Omental fat pad (tissue), 4 donors: ENCODE results near the gene GINS2. TPM values are rescaled to one million over a fixed set of nuclear protein-coding genes. Genes with fewer than 3 reads are reported as not detected.

Experiments used
- ATAC-seq: fragments of 150-250 bp; one replicate; pipeline ENCODE4 v1.9.1; 2016; ENCODE audit warnings: mild to moderate bottlenecking, moderate library complexity; ENCODE audit not compliant: low FRiP score
- DNase-seq: peaks from one replicate; pipeline ENCODE4 v3.0.0-alpha.2; 2019; ENCODE audit warnings: low spot score
- CTCF ChIP-seq, 3 donors: fragments of 450-650 bp; IDR thresholded peaks; one replicate each; pipeline ENCODE4 v1.5.1; 2016 to 2017; ENCODE audit warnings: antibody characterized with exemption in 3 of 3, mild to moderate bottlenecking in 3 of 3, moderate library complexity in 2 of 3
- total RNA-seq, 4 donors: library from RNA; depleted of rRNA; stranded (reverse); fragments of >200 nt; gene quantifications; one replicate each; pipeline ENCODE4 v1.1.0, GENCODE V29; 2016

The GINS2 gene
- total RNA-seq, 4 donors from 2014 or later: 0.25 to 0.72 TPM; not detected in 2

GRCh38 chr16:85717393-85718152 lies 28.8 kb upstream of the GINS2 start:
- DNase-seq (no peak), ATAC-seq (no peak)
- TF ChIP-seq CTCF (IDR thresholded peaks at IDR 0.05): no peak

- no peak for DNase-seq
- no peak for ATAC-seq
- no peak for TF ChIP-seq CTCF (IDR thresholded peaks at IDR 0.05)
Observed at GRCh38 chr16:85716680-85717038, 27.9 kb upstream of the GINS2 start.

GRCh38 chr16:85716022-85716679 lies 27.4 kb upstream of the GINS2 start:
- TF ChIP-seq CTCF (IDR thresholded peaks at IDR 0.05): no peak
- ATAC-seq (no peak), DNase-seq (no peak)

- DNase-seq (no peak), ATAC-seq (no peak)
- no peak for TF ChIP-seq CTCF (IDR thresholded peaks at IDR 0.05)
Observed at GRCh38 chr16:85715169-85716021, 26.6 kb upstream of the GINS2 start.

GRCh38 chr16:85712801-85713200 lies 24.0 kb upstream of the GINS2 start:
- no peak for ATAC-seq
- DNase-seq: no peak
- TF ChIP-seq CTCF (IDR thresholded peaks at IDR 0.05): no peak

- no peak for TF ChIP-seq CTCF (IDR thresholded peaks at IDR 0.05)
- ATAC-seq (no peak), DNase-seq (no peak)
Observed at GRCh38 chr16:85711982-85712587, 23.3 kb upstream of the GINS2 start.
